ENCODE results near the gene STK38. TPM values are rescaled to one million over a fixed set of nuclear protein-coding genes. Genes with fewer than 3 reads are reported as not detected.

Gene STK38
- total RNA-seq, 1 donor from 2014 or later, result 26.8 TPM

- H3K4me3 Mint-ChIP-seq, result no peak overlapping the region
- H3K36me3 Mint-ChIP-seq (ENCODE audit: low read depth), result peaks cover 39% of the 10 kb centered on the region
- no peak for DNase-seq (ENCODE audit: low read depth, low spot score)
- H3K4me1 Mint-ChIP-seq, result no peaks in the 10 kb centered on the region
- H3K9me3 Mint-ChIP-seq, result no peaks in the 10 kb centered on the region
- no peaks in the 10 kb centered on the region for H3K27me3 Mint-ChIP-seq (ENCODE audit: low read depth)
- H3K27ac Mint-ChIP-seq (ENCODE audit: unreplicated experiment), result no peak overlapping the region
- TF ChIP-seq CTCF (conservative IDR thresholded peaks at IDR 0.05), result no peak
Measured at GRCh38 chr6:36510365-36510764, 36.9 kb downstream of the STK38 start.

GRCh38 chr6:36508532-36508931 is 38.7 kb downstream of the STK38 start:
- Mint-ChIP-seq H3K36me3 (ENCODE audit: low read depth) (peaks cover 36% of the 10 kb centered on the region), H3K4me1 (no peaks in the 10 kb centered on the region), H3K9me3 (no peaks in the 10 kb centered on the region), H3K27me3 (ENCODE audit: low read depth) (no peaks in the 10 kb centered on the region), H3K27ac (ENCODE audit: unreplicated experiment) (no peak overlapping the region), H3K4me3 (no peak overlapping the region)
- no peak for TF ChIP-seq CTCF (conservative IDR thresholded peaks at IDR 0.05)
- DNase-seq (ENCODE audit: low read depth, low spot score), result no peak

GRCh38 chr6:36506611-36507010 is 40.7 kb downstream of the STK38 start:
- TF ChIP-seq CTCF (conservative IDR thresholded peaks at IDR 0.05), result no peak
- H3K4me1 Mint-ChIP-seq, result no peaks in the 10 kb centered on the region
- peaks cover 33% of the 10 kb centered on the region for H3K36me3 Mint-ChIP-seq (ENCODE audit: low read depth)
- H3K9me3 Mint-ChIP-seq, result no peaks in the 10 kb centered on the region
- H3K27ac Mint-ChIP-seq (ENCODE audit: unreplicated experiment), result no peak overlapping the region
- DNase-seq (ENCODE audit: low read depth, low spot score), result no peak
- no peak overlapping the region for H3K4me3 Mint-ChIP-seq
- no peaks in the 10 kb centered on the region for H3K27me3 Mint-ChIP-seq (ENCODE audit: low read depth)

GRCh38 chr6:36505744-36506534 is 41.3 kb downstream of the STK38 start:
- Mint-ChIP-seq H3K36me3 (ENCODE audit: low read depth) (peaks cover 32% of the 10 kb centered on the region), H3K4me1 (no peaks in the 10 kb centered on the region), H3K9me3 (no peaks in the 10 kb centered on the region), H3K4me3 (no peak overlapping the region), H3K27me3 (ENCODE audit: low read depth) (no peaks in the 10 kb centered on the region), H3K27ac (ENCODE audit: unreplicated experiment) (no peak overlapping the region)
- DNase-seq (ENCODE audit: low read depth, low spot score), result no peak
- TF ChIP-seq CTCF (conservative IDR thresholded peaks at IDR 0.05), result no peak

- Mint-ChIP-seq H3K27ac (ENCODE audit: unreplicated experiment) (no peak overlapping the region), H3K27me3 (ENCODE audit: low read depth) (no peaks in the 10 kb centered on the region), H3K4me1 (peaks cover under 1% of the 10 kb centered on the region), H3K9me3 (no peaks in the 10 kb centered on the region), H3K36me3 (ENCODE audit: low read depth) (peaks cover 26% of the 10 kb centered on the region), H3K4me3 (no peak overlapping the region)
- no peak for DNase-seq (ENCODE audit: low read depth, low spot score)
- no peak for TF ChIP-seq CTCF (conservative IDR thresholded peaks at IDR 0.05)
Measured at GRCh38 chr6:36504982-36505381, 42.3 kb downstream of the STK38 start.
